HepG2 (cell line): Measurements from ENCODE around the gene CTRL. TPM values are rescaled to one million over a fixed set of nuclear protein-coding genes. Genes with fewer than 3 reads are reported as not detected.

ENCODE experiments used
- BCL6 ChIP-seq: IDR thresholded peaks from 2 replicates; pipeline ENCODE4 v1.6.1; 2016; ENCODE audit warnings: missing genetic modification reagents, missing compliant biosample characterization
- CHD4 ChIP-seq: fragments of 200-600 bp; sonication (generic); IDR thresholded peaks from 2 replicates; pipeline ENCODE4 v1.7.0; 2017; ENCODE audit warnings: mild to moderate bottlenecking, low read length, borderline replicate concordance
- KAT8 ChIP-seq: IDR thresholded peaks from 2 replicates; pipeline ENCODE4 v1.6.1; 2016; ENCODE audit warnings: missing genetic modification reagents, missing compliant biosample characterization
- KDM3A ChIP-seq: IDR thresholded peaks from 2 replicates; pipeline ENCODE4 v1.6.1; 2018; ENCODE audit warnings: low read depth, missing compliant biosample characterization
- MBNL3 ChIP-seq: fragments of 250-450 bp; sonication (Bioruptor Pico); conservative IDR thresholded peaks from 2 replicates; pipeline ENCODE4 v1.8.0; 2022; ENCODE audit warnings: mild to moderate bottlenecking, inconsistent platforms
- POLR2G ChIP-seq: fragments of 200-400 bp; formaldehyde crosslinking; IDR thresholded peaks from 2 replicates; pipeline ENCODE4 v1.6.1; 2018; ENCODE audit warnings: mild to moderate bottlenecking, low read depth, low read length, moderate library complexity
- RCOR2 ChIP-seq: IDR thresholded peaks from 2 replicates; pipeline ENCODE4 v1.6.1; 2016; ENCODE audit warnings: missing biosample characterization, missing genetic modification reagents
- REST ChIP-seq, 2 experiments: IDR thresholded peaks; 2 replicates each; pipeline ENCODE4 v1.6.1; 2011 to 2012; ENCODE audit warnings: low read length in 2 of 2, borderline replicate concordance in 1 of 2, low read depth in 1 of 2, mild to moderate bottlenecking in 1 of 2, moderate library complexity in 1 of 2
- SKI ChIP-seq: fragments of 450-650 bp; IDR thresholded peaks from one replicate; pipeline ENCODE4 v1.6.1; 2018; ENCODE audit warnings: mild to moderate bottlenecking; ENCODE audit not compliant: partially characterized antibody
- TSC22D2 ChIP-seq: sonication (generic); formaldehyde crosslinking; IDR thresholded peaks from 2 replicates; pipeline ENCODE4 v1.5.1; 2020; ENCODE audit warnings: missing genetic modification reagents, mild to moderate bottlenecking, borderline replicate concordance
- ZFP36L2 ChIP-seq: sonication (generic); formaldehyde crosslinking; IDR thresholded peaks from 2 replicates; pipeline ENCODE4 v1.4.0; 2020; ENCODE audit warnings: missing genetic modification reagents
- ZFP37 ChIP-seq: sonication (generic); formaldehyde crosslinking; IDR thresholded peaks from 2 replicates; pipeline ENCODE4 v1.4.0; 2020; ENCODE audit warnings: missing genetic modification reagents, borderline replicate concordance
- ZMAT3 ChIP-seq: sonication (generic); formaldehyde crosslinking; conservative IDR thresholded peaks from 2 replicates; pipeline ENCODE4 v1.7.0; 2021; ENCODE audit warnings: missing genetic modification reagents
- ZNF121 ChIP-seq: sonication (generic); formaldehyde crosslinking; IDR thresholded peaks from 2 replicates; pipeline ENCODE4 v1.5.0; 2020; ENCODE audit warnings: mild to moderate bottlenecking, missing genetic modification reagents
- ZNF230 ChIP-seq: sonication (generic); formaldehyde crosslinking; IDR thresholded peaks from 2 replicates; pipeline ENCODE4 v1.4.0; 2020; ENCODE audit warnings: mild to moderate bottlenecking, missing genetic modification reagents
- ZNF326 ChIP-seq: sonication (generic); formaldehyde crosslinking; IDR thresholded peaks from 2 replicates; pipeline ENCODE4 v1.4.0; 2020; ENCODE audit warnings: missing genetic modification reagents, borderline replicate concordance
- ZNF350 ChIP-seq: sonication (generic); formaldehyde crosslinking; IDR thresholded peaks from 2 replicates; pipeline ENCODE4 v1.4.0; 2020; ENCODE audit warnings: mild to moderate bottlenecking, low read depth, missing genetic modification reagents, borderline replicate concordance
- ZNF431 ChIP-seq: sonication (generic); formaldehyde crosslinking; IDR thresholded peaks from 2 replicates; pipeline ENCODE4 v1.9.0; 2022; ENCODE audit warnings: missing genetic modification reagents, low read depth, mild to moderate bottlenecking, borderline replicate concordance
- ZNF543 ChIP-seq: sonication (generic); formaldehyde crosslinking; IDR thresholded peaks from 2 replicates; pipeline ENCODE4 v1.4.0; 2020; ENCODE audit warnings: mild to moderate bottlenecking, missing genetic modification reagents
- ZNF552 ChIP-seq: sonication (generic); formaldehyde crosslinking; IDR thresholded peaks from 2 replicates; pipeline ENCODE4 v1.9.0; 2022; ENCODE audit warnings: missing genetic modification reagents, mild to moderate bottlenecking, borderline replicate concordance
- ZSCAN30 ChIP-seq: sonication (generic); formaldehyde crosslinking; IDR thresholded peaks from 2 replicates; pipeline ENCODE4 v1.5.0; 2020; ENCODE audit warnings: mild to moderate bottlenecking, missing genetic modification reagents
- polyA plus RNA-seq, 8 experiments: library from polyadenylated mRNA; depleted of rRNA in 3 of 8; stranded (reverse) in 7 of 8; unstranded in 1 of 8; fragments of >200 nt; fragmentation: Illumina TruSeq in 4 of 8; extraction: Trizol in 4 of 8; gene quantifications; 2 replicates each; pipeline versions ENCODE4 v1.2.1 to v1.2.3, GENCODE V29; 2011 to 2016; ENCODE audit warnings: low read depth in 4 of 8, missing spikeins in 1 of 8, mixed read lengths in 1 of 8; ENCODE audit not compliant: insufficient read depth in 1 of 8
- total RNA-seq, 5 experiments: library from RNA; depleted of rRNA; stranded (reverse); fragments of >200 nt; fragmentation: Illumina TruSeq; extraction: Trizol; gene quantifications; 2 replicates each; pipeline ENCODE4 v1.2.3, GENCODE V29; 2016; ENCODE audit warnings: low read depth in 1 of 5
- TF ChIP-seq, protein P1 (sequence below): sonication (generic); formaldehyde crosslinking; IDR thresholded peaks from 2 replicates; pipeline ENCODE4 v1.8.1; 2023; ENCODE audit warnings: missing genetic modification reagents, mild to moderate bottlenecking, borderline replicate concordance
- TF ChIP-seq, protein P2 (sequence below): sonication (generic); formaldehyde crosslinking; IDR thresholded peaks from 2 replicates; pipeline ENCODE4 v1.8.1; 2023; ENCODE audit warnings: mild to moderate bottlenecking, missing genetic modification reagents

CTRL gene
- total and polyA plus RNA-seq, 2 of the 13 experiments (the other 11 are each of a cell fraction or from before 2014, with no cell fraction given) = 1.9 to 2.7 TPM

DNA sequence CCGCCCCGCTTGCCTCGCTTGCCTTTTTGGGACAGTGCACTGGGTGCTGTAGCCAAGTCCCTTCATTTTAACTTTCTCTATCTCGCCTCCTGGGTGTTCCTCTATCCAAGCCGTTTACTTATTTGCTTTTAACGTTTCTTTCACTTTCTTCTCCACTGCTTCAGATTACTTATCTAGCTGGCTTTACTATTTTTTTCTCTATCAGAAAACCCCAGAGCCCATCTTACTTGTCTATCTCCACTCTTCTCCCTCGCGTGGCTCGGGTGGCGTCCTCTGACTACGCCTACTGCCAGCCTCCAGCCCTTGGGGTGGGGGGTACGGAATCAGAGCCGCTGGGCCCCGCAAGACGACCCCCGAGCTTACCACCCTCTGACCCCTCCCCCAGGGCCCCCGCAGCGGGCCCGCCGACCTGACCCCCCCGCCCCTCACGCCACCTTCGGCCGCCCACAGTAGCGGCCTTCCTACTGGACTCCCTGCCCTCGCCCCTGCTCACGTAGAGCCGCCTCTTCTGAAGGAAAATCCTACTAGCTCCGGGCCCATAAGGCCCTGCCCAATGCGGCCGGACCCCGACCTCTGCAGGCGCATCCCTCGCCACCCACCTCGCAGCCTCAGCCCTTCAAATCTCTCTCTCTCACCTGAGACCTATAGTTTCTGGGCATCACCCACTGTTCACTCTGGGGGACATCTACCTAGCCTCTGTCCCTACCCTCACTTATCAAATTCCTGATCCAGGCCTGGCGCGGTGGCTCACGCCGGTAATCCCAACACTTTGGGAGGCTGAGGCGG lies 37.8 kb upstream of the CTRL start (continued):
- peak in 1 of 2 experiments; percentile 74; a peak in 1 of 4 replicates for TF ChIP-seq REST (IDR thresholded peaks at IDR 0.05; ENCODE audit: borderline replicate concordance in 1 of 2, low read depth in 1 of 2, low read length in 2 of 2)
- 0 out of 2 replicates have a peak, but pooled peaks have one; percentile 44 for TF ChIP-seq POLR2G
- TF ChIP-seq ZNF431 (CRISPR knock-in tag) = no peak
- TF ChIP-seq RCOR2 = peak; percentile 58
- TF ChIP-seq ZNF552 = no peak
- 0 out of 2 replicates have a peak, but pooled peaks have one; percentile 47 for TF ChIP-seq KAT8 (CRISPR knock-in tag)
- TF ChIP-seq BCL6 (CRISPR knock-in tag) = no peak
- TF ChIP-seq ZNF326 (CRISPR knock-in tag) = no peak
- TF ChIP-seq, protein P1, sequence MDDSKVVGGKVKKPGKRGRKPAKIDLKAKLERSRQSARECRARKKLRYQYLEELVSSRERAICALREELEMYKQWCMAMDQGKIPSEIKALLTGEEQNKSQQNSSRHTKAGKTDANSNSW (CRISPR knock-in tag) = no peak; the same call in 1 of the 2 replicates
- no peak for TF ChIP-seq ZFP37 (CRISPR knock-in tag)
- no peak; the same call in 1 of the 2 replicates for TF ChIP-seq ZNF543
- TF ChIP-seq KDM3A (CRISPR knock-in tag) = no peak
- no peak for TF ChIP-seq SKI
- TF ChIP-seq MBNL3 = no peak
- no peak for TF ChIP-seq ZFP36L2 (CRISPR knock-in tag)
- TF ChIP-seq ZMAT3 (CRISPR knock-in tag) = peak; percentile 13; the same call in 1 of the 2 replicates
- no peak for TF ChIP-seq CHD4
- peak; percentile 56; the same call in 1 of the 2 replicates for TF ChIP-seq ZSCAN30 (CRISPR knock-in tag)
- TF ChIP-seq ZNF350 = no peak; the same call in 1 of the 2 replicates
- no peak for TF ChIP-seq TSC22D2 (CRISPR knock-in tag)
- 0 out of 2 replicates have a peak, but pooled peaks have one; percentile 30 for TF ChIP-seq ZNF121 (CRISPR knock-in tag)
- TF ChIP-seq, protein P2, sequence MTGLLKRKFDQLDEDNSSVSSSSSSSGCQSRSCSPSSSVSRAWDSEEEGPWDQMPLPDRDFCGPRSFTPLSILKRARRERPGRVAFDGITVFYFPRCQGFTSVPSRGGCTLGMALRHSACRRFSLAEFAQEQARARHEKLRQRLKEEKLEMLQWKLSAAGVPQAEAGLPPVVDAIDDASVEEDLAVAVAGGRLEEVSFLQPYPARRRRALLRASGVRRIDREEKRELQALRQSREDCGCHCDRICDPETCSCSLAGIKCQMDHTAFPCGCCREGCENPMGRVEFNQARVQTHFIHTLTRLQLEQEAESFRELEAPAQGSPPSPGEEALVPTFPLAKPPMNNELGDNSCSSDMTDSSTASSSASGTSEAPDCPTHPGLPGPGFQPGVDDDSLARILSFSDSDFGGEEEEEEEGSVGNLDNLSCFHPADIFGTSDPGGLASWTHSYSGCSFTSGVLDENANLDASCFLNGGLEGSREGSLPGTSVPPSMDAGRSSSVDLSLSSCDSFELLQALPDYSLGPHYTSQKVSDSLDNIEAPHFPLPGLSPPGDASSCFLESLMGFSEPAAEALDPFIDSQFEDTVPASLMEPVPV (CRISPR knock-in tag) = peak; percentile 38; the same call in 1 of the 2 replicates
- TF ChIP-seq ZNF230 (CRISPR knock-in tag) = peak; percentile 4
